Suprapubic skin (tissue), 4 donors: ENCODE measurements around the gene NPLOC4. TPM values are rescaled to one million over a fixed set of nuclear protein-coding genes. Genes with fewer than 3 reads are reported as not detected.
"Not testable (repeated sequence)": the region's sequence is repeated elsewhere in the genome, so short reads cannot be mapped to it uniquely, and the experiment has no call there.

Experiments used
- DNase-seq, 2 donors: peaks; one replicate each; pipeline ENCODE4 v3.0.0-alpha.2; 2019; ENCODE audit warnings: low spot score in 2 of 2
- H3K27ac ChIP-seq: fragments of 200-600 bp; sonication (generic); one replicate; pipeline ENCODE4 v1.5.1; 2019
- H3K27me3 ChIP-seq: fragments of 200-600 bp; sonication (generic); one replicate; pipeline ENCODE4 v1.5.1; 2019
- H3K36me3 ChIP-seq: fragments of 200-600 bp; sonication (generic); one replicate; pipeline ENCODE4 v1.5.1; 2019
- H3K4me1 ChIP-seq: fragments of 200-600 bp; sonication (generic); one replicate; pipeline ENCODE4 v1.5.1; 2019
- H3K4me3 ChIP-seq: fragments of 200-600 bp; sonication (generic); one replicate; pipeline ENCODE4 v1.5.1; 2019; ENCODE audit warnings: mild to moderate bottlenecking
- H3K9me3 ChIP-seq: fragments of 200-600 bp; sonication (generic); one replicate; pipeline ENCODE4 v1.5.1; 2019
- EP300 ChIP-seq: sonication (generic); formaldehyde crosslinking; IDR thresholded peaks from one replicate; pipeline ENCODE4 v1.6.1; 2017; ENCODE audit warnings: antibody characterized with exemption
- POLR2A ChIP-seq, 2 donors: fragments of 450-650 bp; IDR thresholded peaks; one replicate each; pipeline ENCODE4 v1.6.1; 2017; ENCODE audit warnings: antibody characterized with exemption in 2 of 2, mild to moderate bottlenecking in 2 of 2, moderate library complexity in 2 of 2
- POLR2AphosphoS5 ChIP-seq, 3 donors: sonication (generic); formaldehyde crosslinking; IDR thresholded peaks; one replicate each; pipeline ENCODE4 v1.6.1; 2017; ENCODE audit warnings: antibody characterized with exemption in 3 of 3
- WGBS: methylation state at CpG from one replicate; pipeline ENCODE4 v1.1.5; 2018; 5-methylcytosine and 5-hydroxymethylcytosine counted together
- total RNA-seq, 4 donors: library from RNA; depleted of rRNA; stranded (reverse); fragments of >200 nt; gene quantifications; one replicate each; pipeline ENCODE4 v1.1.0, GENCODE V29; 2016
- TF ChIP-seq, protein P1 (sequence below), 2 donors: fragments of 200-600 bp in 1 of 2; fragments of 450-650 bp in 1 of 2; sonication (generic) in 1 of 2; IDR thresholded peaks; one replicate each; pipeline ENCODE4 v1.5.1; 2016 to 2019; ENCODE audit warnings: antibody characterized with exemption in 2 of 2, mild to moderate bottlenecking in 1 of 2, moderate library complexity in 1 of 2

Gene NPLOC4
- total RNA-seq, 4 donors from 2014 or later, result 77.1 to 115 (median 91.7) TPM

DNA sequence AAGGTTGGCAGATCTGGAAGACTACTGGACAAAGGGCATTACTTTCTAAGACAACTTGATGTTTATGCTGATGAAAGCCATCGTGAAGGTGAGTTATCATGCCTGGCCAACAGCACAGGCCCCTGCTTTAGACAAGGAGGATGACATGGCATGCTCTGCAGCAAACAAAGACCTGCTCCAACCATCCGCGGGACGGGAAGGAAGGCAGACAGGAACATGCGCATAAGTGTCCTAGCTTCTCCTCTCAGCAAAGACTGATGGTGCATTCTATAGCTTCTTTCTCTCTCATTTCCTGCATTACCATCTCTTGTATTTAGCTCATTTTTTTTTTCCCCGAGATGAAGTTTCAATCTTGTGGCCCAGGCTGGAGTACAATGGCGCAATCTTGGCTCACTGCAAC, 5.4 kb downstream of the NPLOC4 start:
- 90% methylated on average over 6 of the region's 7 CpGs for WGBS
- no peak overlapping the region for H3K4me3 ChIP-seq
- no peak overlapping the region for H3K27ac ChIP-seq
- DNase-seq, result no peak
- peaks cover 34% of the 10 kb centered on the region for H3K36me3 ChIP-seq
- H3K27me3 ChIP-seq, result no peaks in the 10 kb centered on the region
- no peaks in the 10 kb centered on the region for H3K9me3 ChIP-seq
- H3K4me1 ChIP-seq, result peaks cover 27% of the 10 kb centered on the region
- no peak for TF ChIP-seq POLR2AphosphoS5 (IDR thresholded peaks at IDR 0.05)

DNA sequence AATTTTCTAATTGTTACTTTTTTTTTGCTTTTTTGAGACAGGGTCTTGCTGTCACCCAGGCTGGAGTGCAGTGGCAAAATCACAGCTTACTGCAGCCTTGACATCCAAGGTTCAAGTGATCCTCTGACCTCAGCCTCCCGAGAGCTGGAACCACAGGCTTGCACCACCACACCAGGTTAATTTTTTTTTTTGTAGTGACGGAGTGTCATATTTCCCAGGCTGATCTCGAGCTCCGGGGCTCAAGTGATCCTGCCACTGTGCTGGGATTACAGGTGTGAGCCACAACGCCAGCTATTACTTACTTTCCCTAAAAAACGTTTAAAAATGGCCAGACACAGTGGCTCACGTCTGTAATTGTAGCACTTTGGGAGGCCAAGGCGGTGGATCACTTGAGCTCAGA, 6.6 kb downstream of the NPLOC4 start:
- TF ChIP-seq POLR2AphosphoS5 (IDR thresholded peaks at IDR 0.05) (no peak), EP300 (no peak), POLR2A (IDR thresholded peaks at IDR 0.05) (no peak)
- TF ChIP-seq, protein P1, sequence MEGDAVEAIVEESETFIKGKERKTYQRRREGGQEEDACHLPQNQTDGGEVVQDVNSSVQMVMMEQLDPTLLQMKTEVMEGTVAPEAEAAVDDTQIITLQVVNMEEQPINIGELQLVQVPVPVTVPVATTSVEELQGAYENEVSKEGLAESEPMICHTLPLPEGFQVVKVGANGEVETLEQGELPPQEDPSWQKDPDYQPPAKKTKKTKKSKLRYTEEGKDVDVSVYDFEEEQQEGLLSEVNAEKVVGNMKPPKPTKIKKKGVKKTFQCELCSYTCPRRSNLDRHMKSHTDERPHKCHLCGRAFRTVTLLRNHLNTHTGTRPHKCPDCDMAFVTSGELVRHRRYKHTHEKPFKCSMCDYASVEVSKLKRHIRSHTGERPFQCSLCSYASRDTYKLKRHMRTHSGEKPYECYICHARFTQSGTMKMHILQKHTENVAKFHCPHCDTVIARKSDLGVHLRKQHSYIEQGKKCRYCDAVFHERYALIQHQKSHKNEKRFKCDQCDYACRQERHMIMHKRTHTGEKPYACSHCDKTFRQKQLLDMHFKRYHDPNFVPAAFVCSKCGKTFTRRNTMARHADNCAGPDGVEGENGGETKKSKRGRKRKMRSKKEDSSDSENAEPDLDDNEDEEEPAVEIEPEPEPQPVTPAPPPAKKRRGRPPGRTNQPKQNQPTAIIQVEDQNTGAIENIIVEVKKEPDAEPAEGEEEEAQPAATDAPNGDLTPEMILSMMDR (IDR thresholded peaks at IDR 0.05), result no peak
- Histone ChIP-seq H3K4me3 (no peak overlapping the region), H3K9me3 (no peaks in the 10 kb centered on the region), H3K36me3 (peaks cover 46% of the 10 kb centered on the region), H3K27me3 (no peaks in the 10 kb centered on the region), H3K27ac (no peak overlapping the region), H3K4me1 (peaks cover 17% of the 10 kb centered on the region)
- no peak for DNase-seq
- WGBS, result 85% methylated on average over 8 of the region's 8 CpGs

DNA sequence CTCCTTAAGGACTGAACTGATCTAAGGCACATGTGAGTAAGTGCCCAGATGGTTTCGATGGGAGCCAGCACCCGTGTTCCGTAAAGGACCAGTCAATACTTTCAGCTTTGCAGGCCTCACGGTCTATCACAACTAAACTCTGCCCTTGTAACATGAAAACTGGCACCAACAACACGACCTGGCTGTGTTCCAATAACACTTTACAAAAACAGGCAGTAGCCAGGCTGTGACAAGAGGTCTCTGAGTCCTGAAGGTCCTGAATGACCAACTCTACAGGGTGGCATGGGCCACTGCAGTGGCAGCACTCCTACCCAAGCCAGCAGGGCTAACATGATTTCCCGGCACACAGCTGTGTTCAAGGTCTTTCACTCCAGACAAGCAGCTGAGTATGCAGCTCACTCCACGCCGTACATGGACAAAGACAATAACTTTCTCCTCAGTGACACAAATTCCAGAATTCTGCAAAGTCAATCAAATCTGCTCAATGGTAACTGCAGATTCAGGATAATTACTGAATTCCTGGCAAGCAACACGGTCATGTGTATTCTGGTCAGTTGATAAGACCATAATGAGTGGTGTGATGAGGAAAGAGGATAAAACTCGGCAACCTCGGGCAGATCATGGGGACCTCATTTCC, 15.3 kb downstream of the NPLOC4 start:
- Histone ChIP-seq H3K9me3 (no peaks in the 10 kb centered on the region), H3K4me3 (no peak overlapping the region), H3K27me3 (no peaks in the 10 kb centered on the region), H3K4me1 (no peaks in the 10 kb centered on the region), H3K27ac (no peak overlapping the region), H3K36me3 (peaks cover 88% of the 10 kb centered on the region)
- TF ChIP-seq POLR2AphosphoS5 (IDR thresholded peaks at IDR 0.05) (no peak), EP300 (no peak)
- DNase-seq, result no peak
- WGBS, result 76% methylated on average over 6 of the region's 11 CpGs

DNA sequence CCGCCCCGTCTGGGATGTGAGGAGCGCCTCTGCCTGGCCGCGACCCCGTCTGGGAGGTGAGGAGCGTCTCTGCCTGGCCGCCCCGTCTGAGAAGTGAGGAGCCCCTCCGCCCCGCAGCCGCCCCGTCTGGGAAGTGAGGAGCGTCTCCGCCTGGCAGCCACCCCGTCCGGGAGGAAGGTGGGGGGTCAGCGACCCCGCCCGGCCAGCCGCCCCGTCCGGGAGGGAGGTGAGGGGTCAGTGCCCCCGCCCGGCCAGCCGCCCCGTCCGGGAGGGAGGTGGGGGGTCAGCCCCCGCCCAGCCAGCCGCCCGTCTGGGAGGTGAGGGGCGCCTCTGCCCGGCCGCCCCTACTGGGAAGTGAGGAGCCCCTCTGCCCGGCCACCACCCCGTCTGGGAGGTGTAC, 18.6 kb downstream of the NPLOC4 start:
- not testable (repeated sequence) for H3K9me3 ChIP-seq, DNase-seq, H3K4me1 ChIP-seq, H3K4me3 ChIP-seq, H3K27ac ChIP-seq, H3K27me3 ChIP-seq
- peaks cover 62% of the 10 kb centered on the region for H3K36me3 ChIP-seq
- no CpG with 5 or more reads among the region's 36 CpGs for WGBS

DNA sequence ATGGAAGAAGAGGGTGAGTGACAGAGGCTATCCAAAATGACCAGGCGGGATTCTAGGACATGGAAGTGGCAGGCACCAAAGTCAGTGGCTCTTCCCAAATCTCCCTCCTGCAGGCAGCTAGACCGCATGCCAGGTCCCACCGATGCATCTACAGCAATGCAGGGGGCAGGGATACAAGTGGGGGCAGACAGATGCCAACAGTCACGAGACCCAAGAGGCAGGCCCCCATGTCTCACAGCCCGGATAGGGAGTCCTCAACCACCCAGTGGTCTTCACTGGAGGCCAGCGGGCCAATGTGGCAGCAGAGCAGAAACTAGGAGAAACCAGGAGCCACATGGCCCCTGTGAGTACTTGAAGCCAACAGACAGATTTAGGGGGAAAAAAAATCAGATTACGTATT, 20.0 kb downstream of the NPLOC4 start:
- TF ChIP-seq POLR2A (IDR thresholded peaks at IDR 0.05) (no peak), EP300 (no peak), POLR2AphosphoS5 (IDR thresholded peaks at IDR 0.05) (no peak)
- TF ChIP-seq, protein P1 (IDR thresholded peaks at IDR 0.05), result no peak
- Histone ChIP-seq H3K27me3 (no peaks in the 10 kb centered on the region), H3K36me3 (peaks cover 61% of the 10 kb centered on the region), H3K9me3 (no peaks in the 10 kb centered on the region), H3K4me3 (no peak overlapping the region), H3K4me1 (peaks cover 7% of the 10 kb centered on the region), H3K27ac (no peak overlapping the region)
- 46% methylated on average over 6 of the region's 7 CpGs for WGBS
- DNase-seq, result peak in 1 of 2 donors; percentile 59

DNA sequence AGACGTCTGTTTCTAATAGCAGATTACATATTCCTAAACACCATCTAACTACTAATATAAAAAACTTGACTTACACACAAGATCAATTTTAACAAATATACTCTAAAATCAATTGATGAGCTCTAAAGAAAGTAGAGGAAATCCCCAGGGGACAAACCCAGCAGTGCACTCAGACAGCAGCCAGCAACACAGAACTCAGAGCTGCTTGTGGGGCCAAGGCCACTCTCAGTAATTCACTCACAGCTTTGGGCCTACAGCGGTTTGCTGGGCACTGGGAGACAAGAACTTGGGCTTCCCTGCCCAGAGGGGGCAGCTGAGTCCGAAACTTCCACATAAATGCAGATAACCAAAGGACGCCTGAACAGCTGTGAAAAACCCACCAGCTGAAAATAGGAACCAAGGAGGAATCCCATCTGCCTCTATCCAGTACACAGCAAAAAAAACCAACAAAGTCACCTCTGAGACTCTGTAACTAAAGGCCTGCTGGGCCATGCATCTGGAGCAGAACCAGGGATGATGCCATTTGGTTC, 21.4 kb downstream of the NPLOC4 start:
- Histone ChIP-seq H3K27ac (no peak overlapping the region), H3K27me3 (no peaks in the 10 kb centered on the region), H3K9me3 (no peaks in the 10 kb centered on the region), H3K36me3 (peaks cover 52% of the 10 kb centered on the region), H3K4me1 (peaks cover 7% of the 10 kb centered on the region), H3K4me3 (no peak overlapping the region)
- TF ChIP-seq POLR2A (IDR thresholded peaks at IDR 0.05), result no peak
- TF ChIP-seq, protein P1 (IDR thresholded peaks at IDR 0.05), result no peak
- 85% methylated on average over 4 of the region's 4 CpGs for WGBS
- no peak for DNase-seq
